HEK293 (cell line): Measurements from ENCODE around the gene CLNK.

ENCODE experiments used
- CTCF ChIA-PET: fragments of 350-600 bp; formaldehyde crosslinking; extraction: SDS; loops from one replicate; lab custom pipeline; 2021; ENCODE audit warnings: antibody characterized with exemption; lab: Yijun Ruan, JAX
- POLR2A ChIA-PET: fragments of 300-600 bp; formaldehyde crosslinking; extraction: SDS; loops from one replicate; lab custom pipeline; 2020; ENCODE audit warnings: antibody characterized with exemption, inconsistent platforms; lab: Yijun Ruan, JAX
- H3K27ac ChIP-seq: fragments of 200-500 bp; sonication (Bioruptor generic); 2 replicates; pipeline ENCODE4 v1.5.1; 2014; ENCODE audit warnings: low read depth, low read length, control low read depth, inconsistent platforms; ENCODE audit errors: extremely low read depth
- H3K36me3 ChIP-seq, 2 experiments: fragments of 200-500 bp in 1 of 2; sonication (Bioruptor generic) in 1 of 2; 1 replicate in 1 of 2; 2 replicates in 1 of 2; pipeline ENCODE4 v1.5.1; 2014 to 2017; ENCODE audit warnings: inconsistent platforms in 2 of 2, low read length in 2 of 2; ENCODE audit not compliant: control insufficient read depth in 2 of 2, insufficient read depth in 1 of 2
- H3K4me1 ChIP-seq: fragments of 200-500 bp; sonication (Bioruptor generic); 2 replicates; pipeline ENCODE4 v1.5.1; 2014; ENCODE audit warnings: mild to moderate bottlenecking, low read length, inconsistent platforms; ENCODE audit not compliant: control insufficient read depth, insufficient read depth
- H3K4me3 ChIP-seq: 2 replicates; pipeline ENCODE4 v1.5.1; 2011; ENCODE audit warnings: low read depth, mild to moderate bottlenecking, control low read depth, low read length, moderate library complexity
- H3K9me3 ChIP-seq: fragments of 200-500 bp; sonication (Bioruptor generic); 2 replicates; pipeline ENCODE4 v1.5.1; 2014; ENCODE audit warnings: low read depth, low read length, inconsistent platforms; ENCODE audit not compliant: control insufficient read depth, insufficient read depth
- GLIS2 ChIP-seq: fragments of 450-650 bp; formaldehyde crosslinking; IDR thresholded peaks from 2 replicates; pipeline ENCODE4 v1.5.1; 2016; ENCODE audit warnings: missing biosample characterization, missing genetic modification characterization
- IKZF3 ChIP-seq: fragments of 450-650 bp; IDR thresholded peaks from 2 replicates; pipeline ENCODE4 v1.5.0; 2018; ENCODE audit warnings: missing biosample characterization, mild to moderate bottlenecking, missing genetic modification characterization, moderate library complexity
- MZF1 ChIP-seq: fragments of 450-650 bp; formaldehyde crosslinking; IDR thresholded peaks from 2 replicates; pipeline ENCODE4 v1.5.1; 2017; ENCODE audit warnings: missing biosample characterization, missing genetic modification characterization, borderline replicate concordance
- PRDM10 ChIP-seq: fragments of 450-650 bp; formaldehyde crosslinking; IDR thresholded peaks from 2 replicates; pipeline ENCODE4 v1.5.1; 2016; ENCODE audit warnings: missing biosample characterization, missing genetic modification characterization
- SP3 ChIP-seq: fragments of 450-650 bp; formaldehyde crosslinking; IDR thresholded peaks from 2 replicates; pipeline ENCODE4 v1.5.1; 2016; ENCODE audit warnings: missing biosample characterization, missing genetic modification characterization
- YY2 ChIP-seq: fragments of 450-650 bp; formaldehyde crosslinking; IDR thresholded peaks from 2 replicates; pipeline ENCODE4 v1.5.1; 2016; ENCODE audit warnings: missing biosample characterization, missing genetic modification characterization
- ZBTB21 ChIP-seq: fragments of 450-650 bp; formaldehyde crosslinking; IDR thresholded peaks from 2 replicates; pipeline ENCODE4 v1.5.1; 2017; ENCODE audit warnings: missing biosample characterization, missing genetic modification characterization
- ZBTB44 ChIP-seq: fragments of 450-650 bp; IDR thresholded peaks from 2 replicates; pipeline ENCODE4 v1.5.1; 2018; ENCODE audit warnings: missing biosample characterization, mild to moderate bottlenecking, missing genetic modification characterization
- ZFP41 ChIP-seq: fragments of 450-650 bp; formaldehyde crosslinking; IDR thresholded peaks from 2 replicates; pipeline ENCODE4 v1.5.1; 2016; ENCODE audit warnings: missing biosample characterization, missing genetic modification characterization, borderline replicate concordance
- ZNF132 ChIP-seq: fragments of 450-650 bp; formaldehyde crosslinking; IDR thresholded peaks from 2 replicates; pipeline ENCODE4 v1.5.1; 2017; ENCODE audit warnings: missing biosample characterization, missing genetic modification characterization, borderline replicate concordance
- ZNF248 ChIP-seq: fragments of 450-650 bp; formaldehyde crosslinking; IDR thresholded peaks from 2 replicates; pipeline ENCODE4 v1.5.1; 2017; ENCODE audit warnings: missing biosample characterization, missing genetic modification characterization
- ZNF274 ChIP-seq, 2 experiments: fragments of 200-500 bp in 1 of 2; fragments of 450-650 bp in 1 of 2; sonication (Bioruptor generic) in 1 of 2; formaldehyde crosslinking in 1 of 2; IDR thresholded peaks; 2 replicates each; pipeline versions ENCODE4 v1.5.1 to v1.6.1; 2014 to 2016; ENCODE audit warnings: borderline replicate concordance in 1 of 2, inconsistent platforms in 1 of 2, low read length in 1 of 2, missing biosample characterization in 1 of 2, missing genetic modification characterization in 1 of 2
- ZNF280D ChIP-seq: fragments of 450-650 bp; formaldehyde crosslinking; IDR thresholded peaks from 2 replicates; pipeline ENCODE4 v1.5.1; 2016; ENCODE audit warnings: missing biosample characterization, missing genetic modification characterization
- ZNF292 ChIP-seq: fragments of 450-650 bp; formaldehyde crosslinking; IDR thresholded peaks from 2 replicates; pipeline ENCODE4 v1.5.1; 2016; ENCODE audit warnings: low read depth, missing biosample characterization, missing genetic modification characterization, borderline replicate concordance
- ZNF544 ChIP-seq: fragments of 450-650 bp; formaldehyde crosslinking; IDR thresholded peaks from 2 replicates; pipeline ENCODE4 v1.5.0; 2017; ENCODE audit warnings: missing biosample characterization, missing genetic modification characterization
- ZNF555 ChIP-seq: fragments of 450-650 bp; formaldehyde crosslinking; conservative IDR thresholded peaks from 2 replicates; pipeline ENCODE4 v1.5.1; 2017; ENCODE audit warnings: missing biosample characterization, mild to moderate bottlenecking, missing genetic modification characterization, inconsistent platforms
- ZNF600 ChIP-seq: fragments of 450-650 bp; formaldehyde crosslinking; IDR thresholded peaks from 2 replicates; pipeline ENCODE4 v1.5.1; 2016; ENCODE audit warnings: missing biosample characterization, missing genetic modification characterization
- ZNF621 ChIP-seq: fragments of 450-650 bp; formaldehyde crosslinking; IDR thresholded peaks from 2 replicates; pipeline ENCODE4 v1.5.1; 2017; ENCODE audit warnings: missing biosample characterization, missing genetic modification characterization
- ZNF626 ChIP-seq: fragments of 450-650 bp; sonication (Bioruptor Pico); formaldehyde crosslinking; IDR thresholded peaks from 2 replicates; pipeline ENCODE4 v1.5.1; 2018; ENCODE audit warnings: missing biosample characterization, missing genetic modification characterization, inconsistent platforms
- ZNF658 ChIP-seq: fragments of 450-650 bp; formaldehyde crosslinking; IDR thresholded peaks from 2 replicates; pipeline ENCODE4; 2016; ENCODE audit warnings: missing biosample characterization, missing genetic modification characterization
- ZNF768 ChIP-seq: fragments of 450-650 bp; formaldehyde crosslinking; IDR thresholded peaks from 2 replicates; pipeline ENCODE4 v1.5.1; 2018; ENCODE audit warnings: missing biosample characterization, mild to moderate bottlenecking, missing genetic modification characterization
- TF ChIP-seq, protein P1 (sequence below): fragments of 450-650 bp; formaldehyde crosslinking; IDR thresholded peaks from 2 replicates; pipeline ENCODE4 v1.5.1; 2016; ENCODE audit warnings: missing biosample characterization, missing genetic modification characterization
- TF ChIP-seq, protein P2 (sequence below): fragments of 450-650 bp; formaldehyde crosslinking; IDR thresholded peaks from 2 replicates; pipeline ENCODE4 v1.5.1; 2016; ENCODE audit warnings: missing biosample characterization, missing genetic modification characterization, low read depth

The CLNK gene

GRCh38 chr4:10731690-10732089, 47.1 kb upstream of the CLNK start:
- Histone ChIP-seq H3K4me3 (no peak overlapping the region), H3K9me3 (no peaks in the 10 kb centered on the region), H3K4me1 (no peaks in the 10 kb centered on the region)
- POLR2A ChIA-PET: no interaction called here
- TF ChIP-seq ZBTB44 (tag by site-specific recombination) (no peak), ZNF292 (tag by site-specific recombination) (no peak), ZNF248 (tag by site-specific recombination) (no peak), ZBTB21 (tag by site-specific recombination) (no peak), SP3 (tag by site-specific recombination) (no peak), ZNF658 (tag by site-specific recombination) (no peak), ZNF132 (tag by site-specific recombination) (no peak), ZNF600 (tag by site-specific recombination) (no peak), ZNF768 (no peak), GLIS2 (no peak), YY2 (no peak), ZNF621 (no peak)
- TF ChIP-seq, protein P1, sequence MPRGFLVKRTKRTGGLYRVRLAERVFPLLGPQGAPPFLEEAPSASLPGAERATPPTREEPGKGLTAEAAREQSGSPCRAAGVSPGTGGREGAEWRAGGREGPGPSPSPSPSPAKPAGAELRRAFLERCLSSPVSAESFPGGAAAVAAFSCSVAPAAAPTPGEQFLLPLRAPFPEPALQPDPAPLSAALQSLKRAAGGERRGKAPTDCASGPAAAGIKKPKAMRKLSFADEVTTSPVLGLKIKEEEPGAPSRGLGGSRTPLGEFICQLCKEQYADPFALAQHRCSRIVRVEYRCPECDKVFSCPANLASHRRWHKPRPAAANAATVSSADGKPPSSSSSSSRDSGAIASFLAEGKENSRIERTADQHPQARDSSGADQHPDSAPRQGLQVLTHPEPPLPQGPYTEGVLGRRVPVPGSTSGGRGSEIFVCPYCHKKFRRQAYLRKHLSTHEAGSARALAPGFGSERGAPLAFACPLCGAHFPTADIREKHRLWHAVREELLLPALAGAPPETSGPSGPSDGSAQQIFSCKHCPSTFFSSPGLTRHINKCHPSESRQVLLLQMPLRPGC: no peak
- TF ChIP-seq, all 188 proteins: peak for 0
- no peaks in the 10 kb centered on the region for H3K36me3 ChIP-seq
- CTCF ChIA-PET: no interaction called here
- H3K27ac ChIP-seq: no peak overlapping the region

- Histone ChIP-seq H3K36me3 (no peaks in the 10 kb centered on the region), H3K27ac (no peak overlapping the region), H3K9me3 (no peaks in the 10 kb centered on the region), H3K4me3 (no peak overlapping the region), H3K4me1 (no peaks in the 10 kb centered on the region)
- CTCF ChIA-PET: no interaction called here
- no peak for TF ChIP-seq IKZF3 (tag by site-specific recombination)
- TF ChIP-seq, protein P2, sequence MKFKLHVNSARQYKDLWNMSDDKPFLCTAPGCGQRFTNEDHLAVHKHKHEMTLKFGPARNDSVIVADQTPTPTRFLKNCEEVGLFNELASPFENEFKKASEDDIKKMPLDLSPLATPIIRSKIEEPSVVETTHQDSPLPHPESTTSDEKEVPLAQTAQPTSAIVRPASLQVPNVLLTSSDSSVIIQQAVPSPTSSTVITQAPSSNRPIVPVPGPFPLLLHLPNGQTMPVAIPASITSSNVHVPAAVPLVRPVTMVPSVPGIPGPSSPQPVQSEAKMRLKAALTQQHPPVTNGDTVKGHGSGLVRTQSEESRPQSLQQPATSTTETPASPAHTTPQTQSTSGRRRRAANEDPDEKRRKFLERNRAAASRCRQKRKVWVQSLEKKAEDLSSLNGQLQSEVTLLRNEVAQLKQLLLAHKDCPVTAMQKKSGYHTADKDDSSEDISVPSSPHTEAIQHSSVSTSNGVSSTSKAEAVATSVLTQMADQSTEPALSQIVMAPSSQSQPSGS (tag by site-specific recombination): no peak
- TF ChIP-seq ZNF274 (IDR thresholded peaks at IDR 0.05; ENCODE audit: low read length): no peak
- TF ChIP-seq ZNF274 (tag by site-specific recombination; IDR thresholded peaks at IDR 0.05; ENCODE audit: borderline replicate concordance): no peak
- no peak for TF ChIP-seq ZNF544 (tag by site-specific recombination)
- TF ChIP-seq ZNF621: no peak
- TF ChIP-seq PRDM10 (tag by site-specific recombination): no peak
- TF ChIP-seq ZNF555: no peak
- TF ChIP-seq ZNF280D (tag by site-specific recombination): no peak
- no peak for TF ChIP-seq ZNF626
- TF ChIP-seq ZFP41 (tag by site-specific recombination): no peak
- no peak for TF ChIP-seq MZF1 (tag by site-specific recombination)
- no peak for TF ChIP-seq ZNF248 (tag by site-specific recombination)
- no peak for TF ChIP-seq SP3 (tag by site-specific recombination)
- TF ChIP-seq ZNF768: no peak
- POLR2A ChIA-PET: no interaction called here
These were observed 46.6 kb upstream of the CLNK start for GRCh38 chr4:10731162-10731561.
